GM19240 (cell line): ENCODE results near the gene ENC1.

ENCODE experiments used
- DNase-seq: peaks from one replicate; pipeline ENCODE4 v3.0.0; 2011; ENCODE audit warnings: low spot score; ENCODE audit not compliant: insufficient read length

The ENC1 gene

DNA sequence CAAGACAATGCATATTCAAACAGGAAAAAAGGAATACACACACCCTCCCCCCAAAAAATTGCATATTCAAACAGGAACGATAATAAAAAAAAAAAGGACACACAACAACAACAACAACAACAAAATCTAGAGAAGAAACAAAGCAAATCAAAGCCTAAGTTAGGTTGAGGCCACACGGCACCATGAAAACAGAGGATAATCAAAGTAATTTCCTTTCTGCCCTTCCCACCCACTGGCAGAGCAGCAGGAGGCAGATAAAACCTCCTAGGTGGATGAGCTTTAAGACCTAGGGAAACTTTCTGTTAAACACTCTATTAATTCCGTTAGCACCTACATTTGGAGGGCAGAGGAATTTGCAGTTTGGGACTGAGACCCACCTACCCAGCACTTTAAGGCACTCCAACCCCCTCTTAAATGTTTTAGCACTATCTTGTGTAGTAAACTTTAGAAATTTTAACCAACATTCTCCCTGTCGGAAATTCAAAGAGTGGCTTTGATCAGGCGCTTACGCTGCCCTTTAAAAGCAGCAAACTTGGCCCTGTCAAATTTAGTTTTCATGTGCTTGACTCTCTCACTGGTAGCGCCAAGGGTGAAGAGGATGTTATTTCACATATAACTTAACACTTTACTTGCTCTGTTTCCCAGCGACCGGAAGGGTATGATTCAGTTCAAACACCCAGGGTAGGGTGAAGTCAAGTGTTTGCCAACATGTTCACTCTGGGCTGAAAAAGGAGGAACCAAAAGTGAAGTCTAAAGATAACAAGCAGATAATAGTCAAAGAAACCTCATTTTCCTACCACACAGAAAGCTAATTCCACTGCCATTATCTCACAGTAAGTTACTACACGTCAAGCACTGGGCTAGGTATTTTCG is 9.2 kb downstream of the ENC1 start:
- peak; percentile 35 for DNase-seq

DNA sequence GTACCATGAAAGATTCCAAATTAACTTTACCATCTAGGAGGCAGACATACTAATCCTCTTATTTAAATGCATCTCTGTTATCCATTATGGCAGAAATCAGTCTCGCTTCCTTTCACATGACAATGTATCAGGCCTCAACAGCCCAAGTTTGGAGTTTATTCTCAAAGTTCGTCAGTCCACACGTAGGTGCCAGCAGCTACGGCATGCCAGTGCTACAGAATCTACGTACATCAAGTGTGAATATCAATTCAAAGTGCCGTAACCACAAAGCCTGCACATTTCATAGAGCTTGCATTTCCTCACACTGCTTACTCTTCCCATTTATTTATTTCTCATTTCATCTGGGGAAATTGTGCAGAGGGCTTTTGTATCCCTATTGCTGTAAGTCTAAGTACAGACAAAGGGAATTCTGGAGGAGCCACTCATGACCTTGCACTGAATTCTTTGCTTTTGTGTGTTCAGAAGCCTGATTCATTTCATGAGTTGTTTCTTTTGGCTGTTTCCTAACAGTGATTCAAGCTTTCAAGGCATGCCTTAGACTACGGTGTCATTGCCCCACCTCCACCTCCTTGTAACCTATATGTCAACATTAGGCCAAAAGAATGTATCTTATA is 10.0 kb downstream of the ENC1 start:
- no peak for DNase-seq

DNA sequence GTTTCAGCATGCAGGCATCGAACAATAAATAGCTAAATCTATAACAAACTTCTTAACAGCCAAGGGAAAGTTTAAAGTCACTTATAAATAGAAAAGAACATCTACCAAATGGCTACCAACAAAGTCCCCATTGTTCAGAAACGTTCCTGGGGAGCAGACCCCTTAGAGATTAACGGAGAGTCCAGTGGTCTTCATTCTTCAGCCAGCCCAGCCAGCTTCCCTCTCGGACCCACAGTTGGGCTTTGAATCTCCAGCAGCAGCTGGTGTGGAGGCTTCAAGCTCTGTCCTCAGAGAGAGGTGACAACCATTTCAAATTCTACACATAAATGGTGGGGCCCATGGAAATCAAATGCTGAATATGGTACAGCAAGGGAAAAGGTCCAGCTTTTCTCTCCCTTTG is 11.2 kb downstream of the ENC1 start:
- DNase-seq, result no peak

DNA sequence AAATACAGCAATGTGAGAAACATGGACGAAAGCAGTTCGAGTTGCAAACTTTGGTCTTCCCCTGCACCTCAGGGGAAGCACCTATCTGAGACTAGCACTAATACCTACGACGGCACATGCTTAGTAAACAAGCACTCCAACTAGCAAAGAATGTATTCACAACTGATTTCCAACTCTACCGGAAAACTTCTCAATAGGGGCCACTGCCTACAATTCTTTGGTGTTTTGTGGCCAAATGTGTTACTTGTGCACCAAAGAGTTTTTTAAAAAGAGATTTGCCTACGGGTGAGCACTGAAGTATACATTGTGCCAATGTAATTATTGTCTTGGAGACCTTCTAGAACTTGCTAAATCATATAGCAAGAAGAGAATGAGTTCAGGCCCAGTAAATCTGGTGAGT is 12.2 kb downstream of the ENC1 start:
- DNase-seq, result no peak

DNA sequence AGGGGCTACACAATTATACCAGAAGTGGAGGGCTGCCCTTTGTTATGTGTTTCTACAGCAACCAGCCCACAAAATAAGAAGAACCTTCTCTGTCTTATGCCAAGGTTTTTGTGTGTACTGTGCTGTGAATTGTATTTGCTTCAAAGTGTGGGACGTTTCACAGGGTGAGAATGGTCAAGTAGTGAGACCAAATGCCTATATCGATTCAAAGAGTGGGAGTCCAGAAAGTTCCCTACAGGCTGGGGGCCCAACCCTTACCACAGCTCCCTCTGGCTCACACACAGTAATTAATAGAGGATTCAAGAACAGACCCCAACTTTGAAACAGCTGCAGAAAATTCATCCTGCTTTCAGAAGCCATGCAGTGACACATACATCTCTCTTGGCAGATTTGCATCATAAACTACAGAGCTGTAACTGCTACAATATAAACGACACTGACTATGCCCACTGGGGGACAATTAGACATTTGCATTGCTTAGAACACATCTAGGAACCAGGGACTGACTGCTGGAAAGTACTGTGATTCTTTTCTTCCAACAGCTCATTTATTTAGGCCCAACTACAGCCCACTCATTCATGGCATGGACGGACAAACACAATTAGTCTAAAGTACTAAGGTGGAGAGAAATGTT is 12.8 kb downstream of the ENC1 start:
- DNase-seq, result no peak

DNA sequence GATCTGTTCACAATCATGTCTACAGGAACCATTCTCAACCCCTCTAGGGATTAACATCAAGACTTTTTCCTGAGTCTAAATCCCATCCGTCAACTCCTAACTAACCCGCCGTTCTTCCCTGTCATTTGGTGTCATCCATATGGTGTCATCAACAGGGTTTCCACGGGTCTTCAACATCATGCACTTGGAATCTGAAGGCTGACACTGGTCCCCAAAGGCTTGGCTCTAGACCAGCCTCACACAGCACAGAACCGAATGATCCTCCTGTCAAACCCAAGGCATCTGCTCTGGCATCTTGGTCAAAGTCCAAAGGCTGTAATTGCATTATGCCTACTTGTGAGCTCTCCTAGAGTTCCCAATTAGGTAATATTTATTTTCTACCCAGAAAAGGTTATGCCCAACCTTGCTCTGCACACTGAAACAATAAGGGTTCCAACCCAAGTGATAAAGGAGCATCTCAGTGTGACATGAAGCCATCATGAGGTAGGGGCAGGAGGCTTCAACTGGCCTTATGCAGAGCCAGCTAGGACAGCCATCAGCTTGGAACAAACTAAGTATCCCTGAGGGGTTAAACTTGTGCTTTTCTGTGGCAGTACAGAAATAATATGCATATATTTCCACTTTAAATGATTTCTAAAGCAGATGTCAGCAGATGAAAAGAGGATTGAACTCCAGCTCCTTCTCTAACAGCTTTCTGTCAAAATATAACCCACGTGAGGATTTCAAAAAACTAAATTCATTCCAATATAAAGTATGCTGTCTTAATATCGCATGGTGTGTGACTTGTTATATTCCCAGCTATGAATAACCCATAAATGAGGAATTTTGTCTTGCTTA is 13.9 kb downstream of the ENC1 start:
- no peak for DNase-seq

DNA sequence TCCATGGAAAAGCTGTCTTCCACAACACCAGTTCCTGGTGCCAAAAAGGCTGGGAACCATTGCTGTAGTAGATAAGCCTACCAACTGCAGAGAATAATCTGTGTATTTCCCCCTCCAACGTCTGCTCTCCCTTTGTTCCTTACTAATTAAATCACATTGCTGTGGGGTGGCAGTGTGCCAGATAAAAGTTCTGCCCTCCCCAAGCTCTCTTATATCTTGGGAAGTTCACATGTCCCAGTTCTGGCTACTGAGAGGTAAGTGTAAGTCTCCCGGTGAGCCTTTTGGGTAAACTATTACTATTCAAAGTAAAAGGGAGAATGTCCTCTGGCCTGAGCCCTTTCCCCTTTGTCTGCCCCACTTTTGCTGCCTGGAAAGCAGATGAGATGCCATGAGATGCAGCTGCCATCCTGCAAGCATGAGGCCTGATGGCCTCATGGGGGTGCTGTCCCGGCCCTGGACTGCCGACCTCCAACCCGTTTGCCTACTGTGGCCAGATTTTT is 14.7 kb downstream of the ENC1 start:
- DNase-seq, result no peak

DNA sequence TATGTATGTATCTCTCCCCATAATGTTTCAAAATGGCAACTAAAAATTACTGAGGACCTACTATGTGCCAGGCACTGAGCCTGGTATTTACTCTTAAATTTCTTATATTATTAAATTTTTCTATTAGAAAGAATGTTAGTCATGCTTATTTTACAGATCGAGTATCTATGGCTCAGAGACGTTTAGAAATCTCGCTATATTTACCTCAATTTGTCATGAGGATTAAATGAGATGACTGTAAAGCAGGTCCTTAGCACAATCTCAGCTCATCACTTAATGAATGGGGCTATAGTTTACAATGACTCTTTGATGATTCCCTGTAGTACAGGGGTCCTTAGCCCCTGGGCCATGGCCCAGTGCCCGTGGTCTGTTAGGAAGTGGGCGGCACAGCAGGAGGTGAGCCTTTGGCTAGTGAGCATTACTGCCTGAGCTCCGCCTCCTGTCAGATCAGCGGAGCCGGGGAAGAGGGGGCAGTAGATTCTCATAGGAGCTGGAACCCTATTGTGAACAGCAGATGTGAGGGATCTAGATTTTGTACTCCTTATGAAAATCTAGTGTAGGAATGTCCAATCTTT is 15.5 kb downstream of the ENC1 start:
- no peak for DNase-seq

DNA sequence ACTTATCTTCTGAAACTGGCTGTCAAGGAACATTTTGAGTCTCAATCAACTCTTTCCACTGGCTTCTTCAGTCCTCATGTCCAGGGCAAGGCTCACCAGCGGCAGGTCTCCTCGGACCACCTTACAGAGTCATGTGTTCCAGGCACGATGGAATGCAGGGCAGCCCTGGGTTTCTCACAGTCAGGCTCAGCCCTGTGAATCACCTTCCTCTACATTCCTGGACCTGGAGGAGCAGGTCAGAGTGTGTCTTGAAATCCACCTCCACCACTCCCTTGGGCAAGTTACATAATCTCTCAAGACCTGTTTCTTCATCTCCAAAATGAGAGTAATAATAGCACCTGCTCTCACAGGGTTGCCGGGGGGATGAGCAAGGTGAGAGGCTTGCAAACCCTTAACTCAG is 16.0 kb downstream of the ENC1 start:
- DNase-seq, result no peak

DNA sequence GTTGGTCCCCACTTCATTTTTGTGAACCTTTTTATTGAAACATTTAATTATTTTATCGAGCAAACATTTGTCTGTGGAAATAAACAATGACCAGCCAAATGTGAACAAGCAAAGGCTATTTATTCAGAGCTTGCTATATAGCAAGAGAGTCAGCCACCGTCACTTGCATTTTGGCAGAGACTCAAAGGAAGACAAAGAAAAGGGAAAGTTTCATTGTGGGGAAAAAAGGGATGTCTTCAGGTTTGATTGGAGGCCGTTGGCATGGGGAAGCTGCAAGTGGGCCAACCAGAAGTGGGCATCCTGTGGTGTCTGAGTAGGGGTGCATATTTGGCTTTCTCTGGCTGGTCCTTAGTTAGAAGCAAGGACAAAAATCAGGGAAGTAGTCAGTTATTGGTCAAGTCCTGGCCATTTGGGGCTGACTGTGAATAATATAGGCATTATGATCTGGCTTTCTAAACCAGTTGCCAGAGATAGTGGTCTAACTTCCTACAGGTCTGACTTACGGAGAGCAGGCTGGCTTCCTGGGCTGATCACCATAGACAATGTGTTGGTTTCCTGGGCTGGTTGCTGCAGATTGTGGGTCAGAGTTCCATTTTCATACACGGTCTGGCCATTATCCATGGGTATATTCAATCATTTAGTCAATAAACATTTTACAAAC is 16.6 kb downstream of the ENC1 start:
- DNase-seq, result no peak

DNA sequence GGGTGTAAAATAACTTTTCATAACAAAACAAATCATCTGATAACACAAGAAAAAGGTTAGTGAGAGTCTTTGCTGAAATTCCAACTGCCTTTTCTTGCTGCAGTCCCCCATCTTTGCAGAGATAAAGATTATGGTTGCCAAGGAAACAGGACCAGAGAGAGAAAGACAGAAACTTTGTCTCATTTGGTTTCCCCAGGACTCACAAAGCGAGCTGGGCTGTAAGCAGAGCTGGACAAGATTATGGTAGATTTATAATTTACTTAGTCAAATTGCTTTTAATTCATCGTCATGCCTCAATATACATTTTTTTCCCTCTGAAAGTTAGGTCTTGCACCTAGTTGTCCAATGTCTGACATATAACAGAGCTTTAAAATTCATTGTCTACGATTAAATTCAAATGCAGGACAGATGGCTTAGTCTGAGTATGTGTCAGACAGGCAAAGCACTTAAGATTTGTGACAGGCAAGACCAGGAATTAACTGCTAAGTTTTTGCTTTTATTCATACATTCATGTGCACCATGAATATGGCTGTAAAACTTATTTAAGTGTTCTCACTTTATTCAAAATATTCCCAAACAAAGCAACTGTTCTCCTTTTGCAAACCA is 17.4 kb downstream of the ENC1 start:
- no peak for DNase-seq

DNA sequence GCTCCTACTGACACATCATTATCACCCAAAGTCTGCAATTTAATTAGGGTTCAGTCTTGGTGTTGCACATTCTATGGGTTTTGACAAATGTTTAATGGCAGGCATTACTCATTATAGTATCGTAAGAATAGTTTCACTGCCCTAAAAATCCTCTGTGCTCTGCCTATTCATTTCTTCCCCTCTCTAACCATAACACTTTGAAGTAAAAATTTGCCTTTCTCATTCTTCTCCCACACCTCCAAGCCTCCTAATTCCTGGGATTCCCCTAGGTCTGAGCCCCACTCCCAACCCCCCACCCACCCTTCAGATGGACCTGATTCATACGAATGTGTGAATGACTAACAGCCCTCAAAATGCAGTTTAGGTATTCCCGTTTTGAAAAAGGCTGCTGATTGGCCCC is 18.4 kb downstream of the ENC1 start:
- DNase-seq, result no peak

DNA sequence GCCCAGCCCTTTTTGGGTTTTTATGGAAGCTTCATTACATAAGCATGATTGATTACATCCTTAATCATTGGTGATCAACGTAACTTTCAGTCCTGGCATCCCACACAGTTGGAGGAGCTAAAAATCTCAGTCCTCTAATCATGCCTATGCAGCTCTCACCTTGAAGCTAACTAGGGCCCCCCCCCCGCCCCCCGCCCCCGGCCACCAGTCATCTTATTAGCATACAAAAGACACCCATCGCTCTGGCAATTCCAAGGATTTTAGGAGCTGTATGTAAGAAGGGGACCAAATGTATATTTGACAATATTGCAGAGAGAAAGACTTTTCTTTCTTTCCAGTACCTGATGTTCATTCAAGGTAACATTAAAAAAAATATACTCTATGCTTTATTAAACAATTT is 19.0 kb downstream of the ENC1 start:
- no peak for DNase-seq

DNA sequence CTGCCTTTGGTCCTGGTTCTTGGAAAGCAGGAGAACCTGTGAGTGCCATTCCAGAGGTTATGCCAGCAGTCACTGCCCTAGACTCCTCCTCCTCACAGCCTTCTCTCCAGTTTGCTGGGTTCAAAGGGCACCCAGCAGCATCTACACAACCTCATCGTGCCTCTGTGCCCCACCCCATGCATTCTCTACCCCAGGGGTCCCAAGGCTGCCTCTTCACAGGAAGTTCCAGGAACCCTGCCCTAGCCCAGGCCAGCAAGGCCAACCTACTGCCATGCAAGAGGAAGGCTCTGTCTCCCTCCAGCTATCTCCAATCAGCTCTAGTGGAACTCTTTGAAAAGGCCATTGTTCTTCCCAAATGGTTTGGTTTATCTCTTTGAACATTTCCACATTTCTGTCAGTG is 21.2 kb downstream of the ENC1 start:
- no peak for DNase-seq

DNA sequence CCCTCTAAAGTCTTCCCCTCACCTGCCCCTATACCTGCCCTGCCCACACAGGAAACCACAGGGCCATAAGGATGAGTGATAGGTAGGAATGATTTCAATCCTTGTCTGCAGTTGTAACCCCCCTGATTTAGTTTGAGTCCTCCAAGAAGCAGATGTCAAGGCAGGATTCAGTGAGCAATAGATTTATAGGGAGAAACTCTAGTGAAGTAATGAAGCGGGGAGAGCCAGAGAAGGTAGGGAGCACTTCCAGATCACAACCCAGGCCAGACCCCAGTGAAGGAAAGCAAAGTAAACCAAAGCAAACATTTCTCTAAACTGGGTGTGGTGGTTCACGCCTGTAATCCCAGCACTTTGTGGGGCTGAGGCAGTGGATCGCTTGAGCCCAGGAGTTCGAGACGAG is 22.4 kb downstream of the ENC1 start:
- DNase-seq, result no peak

DNA sequence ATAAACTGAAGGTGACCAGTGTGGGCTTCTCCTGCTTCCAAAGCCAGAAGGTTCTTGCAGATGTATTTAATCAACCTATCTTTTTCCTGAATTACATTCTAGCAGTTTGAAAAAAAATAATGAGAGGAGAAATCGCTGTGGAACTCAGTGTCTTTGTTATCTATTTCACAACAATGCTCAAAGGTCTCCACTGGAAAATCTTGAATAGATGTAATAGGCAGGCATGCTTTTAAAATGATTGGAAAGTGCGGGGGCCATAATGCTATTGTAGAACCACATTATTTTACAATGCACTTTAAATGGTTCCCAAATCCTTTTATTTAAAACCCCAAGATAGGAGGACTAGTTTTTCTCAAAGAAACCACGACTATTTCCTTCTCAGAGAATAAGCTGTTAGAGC is 23.3 kb downstream of the ENC1 start:
- no peak for DNase-seq

DNA sequence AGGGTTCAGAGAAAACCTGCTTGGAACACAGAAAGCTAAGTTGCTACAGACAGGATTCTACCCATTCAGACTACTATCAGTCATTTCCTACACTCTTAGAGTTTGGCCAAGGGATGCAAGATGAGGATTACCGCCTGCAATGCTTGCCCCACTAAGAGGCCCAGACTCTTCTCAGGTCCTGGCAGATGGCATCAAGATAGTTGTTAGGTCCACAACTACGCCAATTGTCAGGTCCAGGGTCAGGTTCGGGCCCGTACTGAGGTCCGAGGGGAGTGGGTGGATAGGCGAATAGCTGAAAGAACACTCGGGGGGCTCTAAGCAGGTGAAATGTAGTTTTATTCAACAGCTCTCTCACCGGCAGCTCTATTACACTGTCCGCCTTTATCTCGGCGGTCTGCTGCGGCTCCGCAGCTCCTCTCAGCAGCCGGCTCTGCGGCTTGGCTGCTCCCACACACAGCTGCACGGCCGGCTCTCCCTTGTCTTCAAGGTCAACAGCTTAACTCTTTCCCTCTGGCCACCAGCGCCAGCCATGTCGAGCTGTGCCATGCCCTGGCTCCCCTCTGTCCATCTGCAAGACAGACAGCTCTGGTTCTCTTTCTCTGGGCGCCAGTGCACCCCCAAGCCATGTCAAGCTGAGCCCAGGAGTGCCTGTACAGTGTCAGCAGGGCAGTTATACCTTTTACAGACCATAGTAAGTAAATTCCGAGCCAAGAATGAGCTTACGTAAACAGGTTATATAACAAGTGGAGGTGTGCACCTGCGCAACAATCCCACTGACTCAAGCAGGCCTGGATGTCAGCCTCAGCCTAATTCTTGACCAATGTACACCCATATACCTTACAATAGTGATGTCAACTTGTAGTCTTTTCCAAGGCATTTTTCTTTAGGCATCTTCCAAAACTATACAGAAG is 24.0 kb downstream of the ENC1 start:
- DNase-seq, result no peak

DNA sequence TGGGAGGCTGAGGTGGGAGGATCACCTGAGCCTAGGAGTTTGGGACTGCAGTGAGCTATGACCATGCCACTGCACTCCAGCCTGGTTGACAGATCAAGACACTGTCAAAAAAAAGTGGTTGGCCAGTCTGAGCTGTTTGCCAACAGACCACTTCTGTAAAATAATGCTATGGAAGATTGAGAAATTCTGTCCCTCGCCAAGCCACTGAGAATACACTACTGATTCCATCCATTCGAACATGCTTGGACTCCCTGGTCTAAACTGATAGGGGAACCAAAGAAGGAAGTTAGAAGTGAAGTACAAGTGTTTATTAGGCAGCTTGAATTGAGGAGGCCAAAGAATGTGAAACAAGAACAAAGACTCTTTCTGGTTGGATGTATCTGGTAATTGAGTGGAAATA is 27.2 kb downstream of the ENC1 start:
- DNase-seq, result no peak

DNA sequence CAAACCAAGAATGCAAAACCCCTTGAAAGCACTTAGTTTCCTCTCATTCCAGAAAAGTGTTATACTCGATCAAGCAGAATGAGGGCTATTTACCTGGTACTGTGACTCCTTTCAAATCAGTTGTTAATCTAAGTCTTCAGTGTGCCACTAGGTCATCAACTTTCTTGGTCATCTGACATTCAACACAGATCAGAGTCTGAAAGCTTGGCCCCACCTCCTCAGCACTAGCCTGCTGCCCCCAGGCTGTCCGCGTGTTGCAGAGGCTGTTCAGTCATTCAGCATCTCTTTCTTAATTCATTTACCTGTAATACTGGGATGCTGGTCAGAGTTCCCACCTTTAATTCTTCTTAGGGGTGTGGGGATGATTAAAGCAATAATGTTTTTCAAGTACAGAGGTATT is 28.5 kb downstream of the ENC1 start:
- no peak for DNase-seq
